ENCODE measurements around the gene UPB1. TPM values are rescaled to one million over a fixed set of nuclear protein-coding genes. Genes with fewer than 3 reads are reported as not detected.

The UPB1 gene
- total and polyA plus RNA-seq, 2 experiments from 2014 or later = 0.13 TPM; not detected in 1

- peaks cover 20% of the 10 kb centered on the region; the same call in 1 of the 2 replicates for H3K4me1 ChIP-seq (ENCODE audit: insufficient read depth)
- H3K9me3 Mint-ChIP-seq = no peaks in the 10 kb centered on the region
- H2AFZ ChIP-seq = no peak overlapping the region
- no peaks in the 10 kb centered on the region for H4K20me1 ChIP-seq (replicated peaks; ENCODE audit: insufficient read depth)
- no peak overlapping the region for H3K27ac ChIP-seq (ENCODE audit: low read depth)
- no peak overlapping the region for H3K4me3 ChIP-seq
- H3K36me3 Mint-ChIP-seq (ENCODE audit: low read depth) = no peaks in the 10 kb centered on the region; the same call in 2 of the 3 replicates
- H3F3A ChIP-seq (replicated peaks; ENCODE audit: low read depth) = no peaks in the 10 kb centered on the region
- ATAC-seq (no peak), DNase-seq (ENCODE audit: low spot score) (no peak)
- H3K36me3 ChIP-seq (ENCODE audit: insufficient read depth) = no peaks in the 10 kb centered on the region
- H3K27me3 Mint-ChIP-seq (ENCODE audit: insufficient read depth, low read depth, poor library complexity) = peaks cover 16% of the 10 kb centered on the region
- TF ChIP-seq JUNB (IDR thresholded peaks at IDR 0.05; ENCODE audit: unreplicated experiment) (no peak), ZNF331 (CRISPR knock-in tag; IDR thresholded peaks at IDR 0.05; ENCODE audit: low read depth) (no peak), POLR2AphosphoS5 (IDR thresholded peaks at IDR 0.05; ENCODE audit: low read depth) (no peak), NANOG (IDR thresholded peaks at IDR 0.05; ENCODE audit: borderline replicate concordance) (no peak), REST (IDR thresholded peaks at IDR 0.05; ENCODE audit: unreplicated experiment) (no peak), CREB1 (CRISPR knock-in tag; IDR thresholded peaks at IDR 0.05; ENCODE audit: low read depth) (no peak), EZH2 (IDR thresholded peaks at IDR 0.05; ENCODE audit: low read depth, unreplicated experiment) (no peak), STAT1 (IDR thresholded peaks at IDR 0.05; ENCODE audit: unreplicated experiment) (no peak), CTCF (conservative IDR thresholded peaks at IDR 0.05; ENCODE audit: low read depth in 2 of 2) (no peak), ZNF114 (CRISPR knock-in tag; IDR thresholded peaks at IDR 0.05) (no peak), ETS1 (IDR thresholded peaks at IDR 0.05) (no peak), ZNF462 (CRISPR knock-in tag; IDR thresholded peaks at IDR 0.05) (no peak)
- peaks cover 19% of the 10 kb centered on the region for H3K4me1 Mint-ChIP-seq
- H3K27me3 ChIP-seq (ENCODE audit: insufficient read depth) = no peaks in the 10 kb centered on the region
- H3K9me2 ChIP-seq (ENCODE audit: insufficient read depth) = no peaks in the 10 kb centered on the region
- no peaks in the 10 kb centered on the region for H3K79me2 ChIP-seq (replicated peaks; ENCODE audit: insufficient read depth)
- no peak overlapping the region for H3K4me3 Mint-ChIP-seq
- H3K4me2 ChIP-seq = no peak overlapping the region
- H3K27ac Mint-ChIP-seq = no peak overlapping the region
Measured at GRCh38 chr22:24518228-24518627, 23.1 kb downstream of the UPB1 start.
